ENCODE measurements around the gene DRAM2. TPM values are rescaled to one million over a fixed set of nuclear protein-coding genes. Genes with fewer than 3 reads are reported as not detected.

Gene DRAM2
- total and polyA plus RNA-seq, 2 of the 13 experiments (the other 11 are each of a cell fraction or from before 2014, with no cell fraction given), result 33.2 to 123 TPM

- no peak for TF ChIP-seq ZSCAN5A (CRISPR knock-in tag; IDR thresholded peaks at IDR 0.05; ENCODE audit: borderline replicate concordance)
- TF ChIP-seq ZNF878 (CRISPR knock-in tag; IDR thresholded peaks at IDR 0.05), result no peak
- TF ChIP-seq PREB (CRISPR knock-in tag; IDR thresholded peaks at IDR 0.05), result no peak
- peak; percentile 22 for TF ChIP-seq JARID2 (CRISPR knock-in tag; IDR thresholded peaks at IDR 0.05; ENCODE audit: insufficient replicate concordance)
- TF ChIP-seq SRY (CRISPR knock-in tag; IDR thresholded peaks at IDR 0.05), result no peak; the same call in 1 of the 2 replicates
- TF ChIP-seq LBX2 (CRISPR knock-in tag; IDR thresholded peaks at IDR 0.05; ENCODE audit: borderline replicate concordance), result peak; percentile 80
- peak; percentile 55 for TF ChIP-seq HOXA3 (CRISPR knock-in tag; IDR thresholded peaks at IDR 0.05)
- no peak for TF ChIP-seq BCL6 (CRISPR knock-in tag; IDR thresholded peaks at IDR 0.05)
- TF ChIP-seq TEAD2 (CRISPR knock-in tag; IDR thresholded peaks at IDR 0.05), result no peak
- TF ChIP-seq ZBTB1 (CRISPR knock-in tag; IDR thresholded peaks at IDR 0.05; ENCODE audit: borderline replicate concordance), result no peak
- TF ChIP-seq ZNF513 (CRISPR knock-in tag; conservative IDR thresholded peaks at IDR 0.05), result no peak
- peak; percentile 46 for TF ChIP-seq ZMAT3 (CRISPR knock-in tag; conservative IDR thresholded peaks at IDR 0.05)
- peak; percentile 77; the same call in 1 of the 2 replicates for TF ChIP-seq POGK (CRISPR knock-in tag; conservative IDR thresholded peaks at IDR 0.05)
- 0 out of 2 replicates have a peak, but pooled peaks have one; percentile 29 for TF ChIP-seq HCFC1 (IDR thresholded peaks at IDR 0.05; ENCODE audit: low read depth, low read length)
- no peak for TF ChIP-seq HBP1 (CRISPR knock-in tag; IDR thresholded peaks at IDR 0.05; ENCODE audit: low read depth)
- no peak for TF ChIP-seq ZFP36L1 (CRISPR knock-in tag; IDR thresholded peaks at IDR 0.05)
- no peak for TF ChIP-seq ZNF746 (CRISPR knock-in tag; IDR thresholded peaks at IDR 0.05)
- no peak for TF ChIP-seq ZNF484 (CRISPR knock-in tag; IDR thresholded peaks at IDR 0.05; ENCODE audit: borderline replicate concordance, low read depth)
- no peak for TF ChIP-seq ZNF770 (CRISPR knock-in tag; IDR thresholded peaks at IDR 0.05)
Measured at GRCh38 chr1:111139956-111140679, at the start of gene DRAM2, which contains the start of gene CEPT1 (continued).
